Hepatocyte (in vitro differentiated cells): ENCODE data around the gene MRTFA.

Experiments
- CTCF ChIP-seq: fragments of 200-600 bp; sonication (generic); IDR thresholded peaks from 2 replicates; pipeline ENCODE4 v1.5.1; 2016; ENCODE audit warnings: antibody characterized with exemption, mild to moderate bottlenecking; ENCODE audit not compliant: poor library complexity
- EZH2 ChIP-seq: fragments of 200-600 bp; sonication (generic); IDR thresholded peaks from 2 replicates; pipeline ENCODE4 v1.6.1; 2016; ENCODE audit warnings: antibody characterized with exemption, mild to moderate bottlenecking, borderline replicate concordance
- EZH2phosphoT487 ChIP-seq: fragments of 200-600 bp; sonication (generic); IDR thresholded peaks from one replicate; pipeline ENCODE4 v1.6.1; 2018; ENCODE audit warnings: antibody characterized with exemption, mild to moderate bottlenecking, low read depth, moderate library complexity; ENCODE audit not compliant: unreplicated experiment, severe bottlenecking

- TF ChIP-seq EZH2 (no peak), CTCF (no peak), EZH2phosphoT487 (no peak)
Observed at GRCh38 chr22:40634119-40634903, 2.2 kb downstream of the MRTFA start.
